ENCODE measurements around the gene CEP170.

The CEP170 gene

DNA sequence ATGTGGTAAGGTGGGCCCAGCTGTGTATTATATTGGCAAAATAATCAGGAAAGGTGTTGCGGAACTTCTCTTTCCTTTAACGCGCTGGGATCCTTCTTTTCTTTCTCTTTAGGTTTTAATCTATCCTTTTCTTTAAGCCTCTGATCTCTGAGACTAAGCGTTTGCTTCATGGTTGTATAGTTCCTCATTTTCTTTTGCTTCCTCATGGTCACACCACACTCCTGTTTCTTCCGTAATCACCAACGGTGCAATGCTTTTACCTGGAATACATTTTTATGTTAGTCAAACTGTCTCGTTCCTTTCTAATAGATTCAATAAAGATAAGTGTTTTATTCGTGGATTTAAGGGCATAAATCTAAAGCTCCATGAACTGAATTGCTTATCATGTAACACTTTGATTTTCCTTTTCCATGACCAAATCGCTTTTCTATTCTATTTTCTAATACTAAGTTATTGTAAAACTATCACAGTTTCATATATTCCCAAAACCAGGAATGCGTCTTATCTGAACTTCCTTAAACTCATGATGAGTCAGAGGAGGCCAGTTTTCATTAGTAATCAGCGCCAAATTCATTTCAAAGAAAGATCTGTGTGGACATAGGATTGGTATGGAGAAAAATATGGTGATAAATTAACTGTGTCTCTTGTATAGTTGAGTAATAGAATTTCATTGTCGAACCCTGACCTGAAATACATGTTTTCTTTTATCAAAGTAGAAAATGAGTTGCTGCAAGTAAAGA, 13.0 kb upstream of the CEP170 start:
- no peak for DNase-seq

- DNase-seq: no peak
These were observed 12.4 kb upstream of the CEP170 start for GRCh38 chr1:243267471-243267880.

DNA sequence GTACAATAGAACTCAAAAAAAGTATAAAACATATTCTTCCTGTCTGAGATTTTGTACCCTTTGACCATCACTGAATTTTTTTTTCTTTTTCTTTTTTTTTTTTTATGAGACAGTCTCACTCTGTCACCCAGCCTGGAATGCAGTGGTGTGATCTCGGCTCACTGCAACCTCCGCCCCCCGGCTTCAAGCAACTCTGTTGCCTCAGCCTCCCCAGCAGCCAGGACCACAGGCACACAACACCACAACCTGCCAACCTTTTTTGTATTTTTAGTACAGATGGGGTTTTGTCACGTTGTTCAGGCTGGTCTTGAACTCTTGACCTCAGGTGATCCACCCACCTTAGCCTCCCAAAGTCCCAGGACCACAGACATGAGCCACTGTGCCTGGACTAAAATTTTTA, 11.2 kb upstream of the CEP170 start:
- no peak for DNase-seq

- DNase-seq: peak; percentile 70
These were observed 9.6 kb upstream of the CEP170 start for GRCh38 chr1:243264717-243265116.

GRCh38 chr1:243261390-243261789, 6.3 kb upstream of the CEP170 start:
- DNase-seq: no peak

DNA sequence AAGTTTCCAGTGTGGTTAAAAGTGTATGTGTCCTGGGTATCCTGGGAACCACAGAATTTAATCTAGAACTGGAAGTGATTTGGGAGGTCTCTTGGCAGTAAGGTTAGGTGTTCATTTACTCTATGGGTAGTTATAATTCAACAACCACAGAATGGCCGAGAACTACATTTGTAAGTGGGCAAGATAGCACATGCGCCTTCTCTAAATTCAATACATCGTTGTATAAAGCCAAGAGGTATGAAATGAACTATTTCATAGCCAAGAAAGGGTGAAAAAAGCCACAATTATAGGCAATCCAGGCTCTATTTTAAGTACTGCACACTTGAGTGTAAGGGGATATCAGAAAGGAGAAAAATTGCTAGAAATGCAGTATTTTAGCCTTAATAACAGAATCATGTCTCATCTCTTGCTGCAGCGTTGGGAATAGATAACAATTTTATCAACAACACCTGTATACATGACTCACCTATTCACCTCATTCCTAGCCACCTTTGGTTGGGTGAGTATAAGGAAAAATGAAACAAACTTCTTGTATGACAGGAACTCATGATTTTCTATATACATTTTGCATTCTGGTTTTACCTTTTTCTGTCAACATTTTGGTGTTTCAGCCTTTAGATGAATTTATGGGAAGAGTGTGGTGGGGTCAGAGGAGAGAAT, 5.3 kb upstream of the CEP170 start:
- DNase-seq: no peak

- DNase-seq: no peak
These were observed 3.6 kb upstream of the CEP170 start for GRCh38 chr1:243258731-243259130.

DNA sequence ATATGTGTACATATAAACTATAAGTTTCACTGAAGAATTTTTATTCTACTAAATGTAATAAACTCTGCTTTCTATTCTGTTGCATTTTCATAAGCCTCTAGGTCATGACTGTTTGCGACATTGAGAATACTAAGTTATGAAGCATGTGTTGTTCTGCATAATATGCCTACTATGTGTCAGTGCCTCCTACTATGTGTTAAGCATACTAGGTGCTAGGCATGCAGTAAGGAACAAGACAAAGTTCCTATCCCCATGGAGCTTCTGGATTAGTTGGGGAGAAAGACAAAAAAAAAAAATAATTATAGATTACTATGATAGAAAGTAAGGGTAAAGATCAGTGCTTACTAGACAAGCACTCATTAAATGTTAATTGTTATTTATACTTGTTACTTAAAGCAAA, 2.1 kb upstream of the CEP170 start:
- DNase-seq: no peak

DNA sequence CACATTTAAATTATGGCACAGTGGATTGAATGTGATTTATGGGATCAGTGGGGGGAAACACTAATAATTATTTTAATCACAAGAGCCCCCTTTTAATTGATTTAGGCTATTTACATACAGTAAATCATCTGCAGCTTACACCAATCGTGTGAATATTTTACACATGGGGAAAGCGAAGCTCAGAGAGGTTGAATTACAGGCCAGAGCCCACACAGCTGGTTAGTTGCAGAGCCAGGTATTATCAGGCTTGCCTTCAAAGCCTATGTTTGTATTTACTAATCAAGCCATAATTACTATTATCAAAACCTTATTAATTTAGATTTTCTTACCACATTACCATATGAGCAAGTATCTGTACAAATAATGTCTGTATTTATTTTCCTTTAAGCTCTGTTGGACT, 1.5 kb upstream of the CEP170 start:
- no peak for DNase-seq

- DNase-seq: peak; percentile 96
These were observed 871 bp upstream of the CEP170 start, which contains the start of gene SDCCAG8 for GRCh38 chr1:243255791-243256512. TSS of gene SDCCAG8 (plus strand) at chr1:243256041. CDS start at chr1:243256174, 133 bp downstream.

DNA sequence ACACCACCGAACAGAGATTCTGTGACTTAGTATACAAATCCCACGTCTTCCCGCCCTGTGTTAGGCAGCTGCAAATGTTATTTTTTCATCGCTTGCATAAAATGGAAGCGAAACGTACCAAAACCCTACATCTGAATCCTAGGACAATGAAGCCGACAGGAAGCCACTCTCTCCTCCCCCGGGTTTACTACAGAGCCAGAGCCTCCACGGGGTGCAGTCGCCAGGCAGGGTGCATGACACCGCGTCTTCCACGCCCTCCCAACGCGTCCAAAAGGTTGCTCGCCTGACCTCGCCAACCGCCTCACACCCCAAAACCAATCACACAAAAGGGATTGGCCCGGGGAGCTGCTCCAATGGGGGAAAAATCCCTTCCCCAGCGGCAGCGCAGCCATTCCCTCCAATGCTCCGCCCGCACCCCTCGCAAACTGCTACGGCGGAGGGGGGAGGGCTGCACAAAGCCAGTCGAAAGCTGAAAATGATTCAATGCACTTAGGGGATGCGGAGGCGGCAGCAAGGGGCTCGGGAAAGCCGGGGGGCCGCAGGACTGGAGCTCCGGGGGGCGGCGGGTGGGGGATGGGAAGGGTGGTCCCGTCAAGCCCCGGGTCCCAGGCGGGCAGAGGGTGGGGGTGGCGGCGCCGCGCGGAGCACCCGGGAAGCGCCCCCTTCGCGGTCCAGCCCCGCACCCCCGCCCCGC, 701 bp downstream of the CEP170 start:
- peak; percentile 13 for DNase-seq

- DNase-seq: no peak
These were observed 1.2 kb downstream of the CEP170 start for GRCh38 chr1:243253926-243254232.

GRCh38 chr1:243253211-243253925, 1.7 kb downstream of the CEP170 start:
- DNase-seq: no peak

DNA sequence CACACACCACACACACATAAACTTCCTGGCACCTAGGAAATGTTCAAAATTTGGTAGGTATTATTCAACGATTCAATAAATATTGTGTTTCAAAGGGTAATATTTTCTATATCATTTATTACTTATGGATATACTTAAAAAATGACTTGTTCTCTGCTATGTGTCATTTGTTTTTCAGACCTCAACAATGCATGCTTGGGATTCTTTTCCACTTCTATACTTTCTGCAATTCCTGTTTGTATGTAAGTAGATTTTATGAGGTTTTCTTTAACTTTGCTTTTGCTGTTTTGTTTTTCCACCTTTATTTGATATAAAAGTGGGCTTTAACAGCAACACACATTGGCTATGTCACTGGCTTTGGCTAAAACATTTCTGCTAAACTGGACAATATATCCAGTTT, 3.5 kb downstream of the CEP170 start:
- DNase-seq: no peak

DNA sequence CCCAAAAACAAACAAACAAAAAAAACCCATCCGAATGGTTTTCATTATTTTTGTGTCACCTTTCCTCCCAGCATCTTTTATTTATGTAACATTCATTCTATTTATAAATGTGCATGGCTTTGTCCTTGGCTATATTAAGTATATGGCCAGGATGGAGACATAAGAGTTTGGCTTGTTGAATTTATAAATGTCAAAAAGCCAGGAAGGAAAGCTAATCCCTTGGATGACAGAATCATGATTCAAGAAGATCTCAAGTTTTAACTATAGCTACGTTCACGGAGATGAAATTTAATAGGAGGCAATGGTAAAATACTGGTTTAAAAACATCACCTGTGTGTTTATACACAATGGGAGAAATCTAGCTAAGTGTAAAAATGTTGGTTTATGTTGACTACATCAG, 5.0 kb downstream of the CEP170 start:
- DNase-seq: no peak

GRCh38 chr1:243249214-243249613, 5.9 kb downstream of the CEP170 start:
- DNase-seq: no peak

DNA sequence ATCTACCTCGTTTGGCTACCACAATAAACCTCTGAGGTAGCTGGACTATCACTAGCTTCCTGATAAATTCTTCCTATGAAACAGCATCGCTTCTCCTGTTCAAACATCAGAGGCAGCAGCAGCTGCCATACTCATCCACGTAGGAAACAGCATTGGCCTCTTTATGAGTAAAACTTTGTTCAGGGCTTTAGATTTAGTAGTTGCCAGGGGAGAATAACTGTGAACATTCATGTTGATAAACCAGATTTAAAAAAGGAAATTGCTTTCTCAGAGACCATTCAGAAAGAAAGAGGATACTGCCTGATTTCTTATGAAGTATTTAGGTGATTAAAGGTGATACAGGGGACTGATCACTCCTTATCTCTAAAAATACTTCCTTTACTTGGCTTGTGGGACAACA, 7.2 kb downstream of the CEP170 start:
- no peak for DNase-seq

- DNase-seq: no peak
These were observed 8.2 kb downstream of the CEP170 start for GRCh38 chr1:243246916-243247315.

DNA sequence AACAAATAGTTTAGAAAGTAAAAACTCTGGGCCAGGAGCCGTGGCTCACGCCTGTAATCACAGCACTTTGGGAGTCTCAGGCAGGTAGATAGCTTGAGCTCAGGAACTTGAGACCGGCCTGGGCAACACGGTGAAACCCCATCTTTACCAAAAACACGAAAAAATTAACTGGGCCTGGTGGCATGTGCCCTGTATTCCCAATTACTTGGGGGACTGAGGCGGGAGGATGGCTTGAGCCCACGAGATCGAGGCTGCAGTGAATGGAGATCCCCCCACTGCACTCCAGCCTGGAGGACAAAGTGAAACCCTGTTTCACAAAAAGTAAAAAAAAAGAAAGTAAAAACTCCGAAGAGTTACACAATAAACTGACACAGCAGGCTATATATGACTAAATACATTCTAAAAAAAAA, 10.6 kb downstream of the CEP170 start:
- no peak for DNase-seq

- no peak for DNase-seq
These were observed 18.4 kb downstream of the CEP170 start for GRCh38 chr1:243236604-243237252.

DNA sequence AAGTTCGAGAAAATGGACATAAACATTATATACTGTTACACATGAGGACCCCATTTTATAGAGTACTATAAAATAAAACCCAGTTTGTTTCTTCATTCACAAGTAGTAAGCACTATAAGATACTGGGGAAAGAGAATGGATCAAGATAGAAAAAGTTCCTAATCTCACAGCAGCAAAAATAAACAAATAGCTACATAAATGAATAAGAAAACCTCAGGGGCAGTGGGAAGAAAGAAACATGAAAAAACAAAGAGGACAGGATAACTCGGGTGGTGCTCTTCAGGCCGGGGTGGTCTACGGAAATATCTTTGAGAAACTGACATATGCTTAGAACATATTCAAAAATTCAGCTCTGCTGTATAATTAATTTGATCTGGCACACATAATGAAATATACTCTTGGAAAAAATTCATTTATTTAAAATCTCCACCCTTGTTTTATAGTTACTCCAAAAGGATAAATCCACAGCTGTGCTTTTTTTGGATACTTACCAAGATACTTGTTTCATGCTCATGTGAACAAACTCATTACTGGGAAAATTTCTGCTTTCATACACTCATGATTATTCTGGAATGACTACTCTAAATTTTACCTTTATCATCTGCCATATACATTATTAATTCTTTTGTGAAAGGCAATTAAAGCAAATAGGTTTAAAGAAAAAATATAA, 20.0 kb downstream of the CEP170 start:
- DNase-seq: no peak

DNA sequence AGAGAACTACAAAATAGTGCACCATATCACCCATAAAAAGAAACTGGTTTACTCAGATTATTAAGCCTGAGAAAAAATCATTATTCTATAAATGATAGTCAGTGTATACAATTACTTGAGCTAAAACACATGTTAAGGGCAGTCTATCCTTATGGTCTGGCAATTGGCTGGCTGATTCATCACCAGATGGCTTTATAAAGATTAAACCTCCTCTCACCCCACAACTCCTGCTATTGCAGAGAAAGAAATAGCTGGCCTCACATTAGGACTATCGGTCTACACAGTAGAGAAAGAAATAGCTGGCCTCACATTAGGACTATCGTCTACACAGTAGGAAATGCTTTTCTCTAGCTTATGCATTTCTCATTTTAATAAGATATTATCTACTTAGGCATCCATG, 21.2 kb downstream of the CEP170 start:
- DNase-seq: peak; percentile 37

Data from NCI-H524 treated with DMSO at 0.1 percent for 48 hours (cell line).